Cardiac ventricle fibroblast (primary cell): Measurements from ENCODE around the gene PNPLA8. TPM values are rescaled to one million over a fixed set of nuclear protein-coding genes. Genes with fewer than 3 reads are reported as not detected.

Experiments
- total RNA-seq: library from RNA; depleted of rRNA; stranded (reverse); fragments of >200 nt; gene quantifications from 2 replicates; pipeline ENCODE4 v1.2.3, GENCODE V29; 2015

The PNPLA8 gene, protein sequence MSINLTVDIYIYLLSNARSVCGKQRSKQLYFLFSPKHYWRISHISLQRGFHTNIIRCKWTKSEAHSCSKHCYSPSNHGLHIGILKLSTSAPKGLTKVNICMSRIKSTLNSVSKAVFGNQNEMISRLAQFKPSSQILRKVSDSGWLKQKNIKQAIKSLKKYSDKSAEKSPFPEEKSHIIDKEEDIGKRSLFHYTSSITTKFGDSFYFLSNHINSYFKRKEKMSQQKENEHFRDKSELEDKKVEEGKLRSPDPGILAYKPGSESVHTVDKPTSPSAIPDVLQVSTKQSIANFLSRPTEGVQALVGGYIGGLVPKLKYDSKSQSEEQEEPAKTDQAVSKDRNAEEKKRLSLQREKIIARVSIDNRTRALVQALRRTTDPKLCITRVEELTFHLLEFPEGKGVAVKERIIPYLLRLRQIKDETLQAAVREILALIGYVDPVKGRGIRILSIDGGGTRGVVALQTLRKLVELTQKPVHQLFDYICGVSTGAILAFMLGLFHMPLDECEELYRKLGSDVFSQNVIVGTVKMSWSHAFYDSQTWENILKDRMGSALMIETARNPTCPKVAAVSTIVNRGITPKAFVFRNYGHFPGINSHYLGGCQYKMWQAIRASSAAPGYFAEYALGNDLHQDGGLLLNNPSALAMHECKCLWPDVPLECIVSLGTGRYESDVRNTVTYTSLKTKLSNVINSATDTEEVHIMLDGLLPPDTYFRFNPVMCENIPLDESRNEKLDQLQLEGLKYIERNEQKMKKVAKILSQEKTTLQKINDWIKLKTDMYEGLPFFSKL
- total RNA-seq: 18.0 and 18.5 TPM in 2 replicates

DNA sequence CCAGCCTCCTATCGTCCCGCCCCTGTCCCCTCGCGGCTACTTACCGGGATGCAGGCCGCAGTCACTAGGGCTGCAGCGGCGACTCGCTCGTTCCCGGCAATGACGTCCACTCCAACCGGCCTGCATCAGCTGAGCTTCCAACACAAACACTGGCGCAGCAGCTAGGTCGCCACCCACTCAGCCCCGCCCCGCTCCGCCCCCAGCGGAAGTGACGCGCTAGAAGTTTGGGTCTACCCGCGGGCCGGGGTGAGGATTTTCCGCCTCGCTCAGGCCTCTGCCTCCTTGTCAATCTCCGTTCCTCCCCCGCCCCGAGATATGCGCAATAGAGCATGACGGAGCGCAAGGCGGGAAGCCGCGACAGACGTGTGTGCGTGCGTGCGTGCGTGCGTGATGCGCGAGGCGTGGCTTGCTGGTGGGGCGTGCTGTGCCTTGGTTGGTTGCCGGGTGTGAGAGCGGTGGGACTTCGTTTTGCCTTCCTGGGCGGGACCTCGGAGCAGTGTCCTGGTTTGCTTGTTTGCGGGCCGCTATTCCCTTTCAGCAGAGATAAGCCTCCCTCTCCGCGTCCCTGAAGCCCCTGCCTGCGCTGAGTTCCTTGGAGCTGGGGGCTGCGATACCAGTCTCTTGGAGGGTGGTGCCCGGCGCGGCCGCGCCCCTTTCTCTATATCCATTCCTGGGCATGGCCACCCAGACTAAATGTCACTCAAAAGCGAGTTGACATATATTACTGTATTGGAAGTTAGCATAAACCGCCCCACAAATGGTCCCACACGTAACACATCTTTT lies at the start of gene PNPLA8:
TSS of gene PNPLA8 (minus strand) at position 151 of the 783 bp plus-strand sequence. CDS start 10,644 bp downstream, outside the sequence.

DNA sequence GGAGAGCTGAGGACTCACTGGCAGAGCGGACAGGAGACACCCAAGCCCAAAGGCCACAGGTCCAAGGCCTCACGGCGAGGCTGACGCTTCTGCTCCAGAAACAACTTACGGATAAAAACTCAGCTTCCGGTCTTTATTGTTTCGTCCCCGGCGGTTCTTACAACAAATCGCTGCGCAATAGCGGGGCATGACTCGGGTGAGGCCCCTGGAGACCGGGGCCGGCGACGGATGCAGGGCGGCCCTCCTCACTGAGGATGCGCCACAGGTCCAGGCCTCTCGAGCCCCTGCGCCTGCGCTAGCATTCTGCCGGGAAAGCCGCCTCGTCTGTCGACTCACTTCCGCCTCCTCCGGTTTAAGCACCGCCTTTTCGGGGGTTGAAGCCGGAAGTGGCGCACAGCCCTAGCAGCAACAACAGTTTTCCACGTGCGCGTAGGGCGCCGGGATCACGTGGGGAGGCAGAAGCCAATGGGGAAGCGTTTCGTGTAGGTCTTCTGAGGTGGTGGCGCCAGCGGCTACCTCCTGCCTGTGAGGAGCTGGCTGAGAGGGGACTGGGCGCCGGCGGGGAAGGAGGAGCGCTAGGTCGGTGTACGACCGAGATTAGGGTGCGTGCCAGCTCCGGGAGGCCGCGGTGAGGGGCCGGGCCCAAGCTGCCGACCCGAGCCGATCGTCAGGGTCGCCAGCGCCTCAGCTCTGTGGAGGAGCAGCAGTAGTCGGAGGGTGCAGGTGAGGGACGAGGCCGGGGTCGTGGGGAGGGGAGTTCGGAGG lies 43.6 kb upstream of the PNPLA8 start, which contains the start of the genes DNAJB9 and THAP5:
TSS of gene DNAJB9 (plus strand) at position 494 of the 765 bp plus-strand sequence. CDS start 1,853 bp downstream, outside the sequence.
TSS of gene THAP5 (minus strand) at position 326 of the 765 bp plus-strand sequence. CDS start at position 189, 137 bp downstream.

DNA sequence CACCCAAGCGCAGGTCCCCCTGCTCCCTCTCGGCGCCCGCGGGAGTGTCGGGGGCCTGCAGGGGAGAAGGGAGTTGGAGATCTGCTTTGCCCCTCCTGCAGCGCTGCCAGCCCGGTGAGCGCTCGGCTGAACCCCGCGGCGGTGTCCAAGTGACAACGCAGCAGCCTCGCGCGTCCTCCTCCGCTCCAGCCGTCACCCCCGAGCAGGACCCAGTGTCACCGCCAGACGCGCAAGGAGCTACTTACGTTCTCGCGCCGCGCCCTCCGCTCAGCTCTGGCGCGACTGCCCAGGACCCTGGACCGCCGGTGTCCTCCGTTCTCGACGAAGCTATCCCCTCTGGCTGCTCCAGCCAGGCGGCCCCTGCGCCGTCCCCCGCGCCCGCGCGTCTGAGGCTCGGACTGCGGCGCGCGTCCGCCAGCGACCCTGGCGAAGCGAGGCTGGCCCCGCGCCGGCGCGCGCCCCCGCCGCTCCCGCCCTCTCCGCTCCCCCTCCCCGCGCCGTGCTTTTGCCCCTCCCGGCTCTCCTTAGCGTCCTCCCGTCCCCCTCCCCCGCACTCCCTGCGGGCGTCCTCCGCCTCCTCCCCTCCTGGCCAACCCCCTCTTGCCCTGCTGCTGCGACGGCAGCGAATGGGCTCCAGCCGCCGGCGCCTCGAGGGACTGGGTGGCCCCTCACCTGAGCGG lies 69.8 kb downstream of the PNPLA8 start, which contains the start of gene NRCAM:
TSS of gene NRCAM (minus strand) at position 439 of the 680 bp plus-strand sequence. CDS start 216,372 bp downstream, outside the sequence.

Other genes with a start within 250 kb of the PNPLA8 start
- 26.5 and 33.5 TPM in 2 replicates for gene NRCAM, start 69.7 kb downstream of the PNPLA8 start, total RNA-seq
- gene THAP5, start 43.6 kb upstream of the PNPLA8 start, total RNA-seq: 13.4 and 15.4 TPM in 2 replicates
- gene DNAJB9, start 43.7 kb upstream of the PNPLA8 start, total RNA-seq: 46.1 and 58.1 TPM in 2 replicates